ENCODE data around the gene ETFDH.
"Not testable (repeated sequence)": the region's sequence is repeated elsewhere in the genome, so short reads cannot be mapped to it uniquely, and the experiment has no call there.

The ETFDH gene

GRCh38 chr4:158728236-158728635 lies 56.1 kb downstream of the ETFDH start:
- no peak for TF ChIP-seq CTCF (conservative IDR thresholded peaks at IDR 0.05; ENCODE audit: low read depth, low read length)
- DNase-seq (ENCODE audit: low read depth), result no peak
- no peak overlapping the region for H3K4me3 ChIP-seq (ENCODE audit: low read depth, low read length)

GRCh38 chr4:158729716-158730559 lies 57.8 kb downstream of the ETFDH start:
- TF ChIP-seq CTCF (conservative IDR thresholded peaks at IDR 0.05; ENCODE audit: low read depth, low read length), result peak; percentile 99
- no peak overlapping the region for H3K4me3 ChIP-seq (ENCODE audit: low read depth, low read length)
- peak; percentile 85 for DNase-seq (ENCODE audit: low read depth)

GRCh38 chr4:158738866-158739265 lies 66.8 kb downstream of the ETFDH start:
- DNase-seq (ENCODE audit: low read depth), result no peak
- H3K4me3 ChIP-seq (ENCODE audit: low read depth, low read length), result no peak overlapping the region
- TF ChIP-seq CTCF (conservative IDR thresholded peaks at IDR 0.05; ENCODE audit: low read depth, low read length), result no peak

- no peak for DNase-seq (ENCODE audit: low read depth)
- no peak for TF ChIP-seq CTCF (conservative IDR thresholded peaks at IDR 0.05; ENCODE audit: low read depth, low read length)
- no peak overlapping the region for H3K4me3 ChIP-seq (ENCODE audit: low read depth, low read length)
Observed at GRCh38 chr4:158739600-158739999, 67.5 kb downstream of the ETFDH start.

GRCh38 chr4:158741326-158742021 lies 69.4 kb downstream of the ETFDH start:
- no peak overlapping the region for H3K4me3 ChIP-seq (ENCODE audit: low read depth, low read length)
- TF ChIP-seq CTCF (conservative IDR thresholded peaks at IDR 0.05; ENCODE audit: low read depth, low read length), result no peak
- no peak for DNase-seq (ENCODE audit: low read depth)

GRCh38 chr4:158746537-158746936 lies 74.4 kb downstream of the ETFDH start:
- not testable (repeated sequence) for H3K4me3 ChIP-seq (ENCODE audit: low read depth, low read length); DNase-seq (ENCODE audit: low read depth)

- no peak for TF ChIP-seq CTCF (conservative IDR thresholded peaks at IDR 0.05; ENCODE audit: low read depth, low read length)
- peak; percentile 58 for DNase-seq (ENCODE audit: low read depth)
- H3K4me3 ChIP-seq (ENCODE audit: low read depth, low read length), result no peak overlapping the region
Observed at GRCh38 chr4:158750379-158750778, 78.3 kb downstream of the ETFDH start.

All from choroid plexus epithelial cell (primary cell).